Rectal smooth muscle tissue (tissue), 1 donor: ENCODE measurements around the gene SLC38A5.
"Not testable (repeated sequence)": the region's sequence is repeated elsewhere in the genome, so short reads cannot be mapped to it uniquely, and the experiment has no call there.

Experiments
- H3K27ac ChIP-seq: one replicate; pipeline ENCODE4 v1.7.0; 2013; ENCODE audit warnings: low read depth, low read length, inconsistent platforms
- H3K27me3 ChIP-seq: one replicate; pipeline ENCODE4 v1.7.0; 2013; ENCODE audit warnings: low read length; ENCODE audit not compliant: control insufficient read depth, insufficient read depth
- H3K36me3 ChIP-seq: one replicate; pipeline ENCODE4 v1.7.0; 2013; ENCODE audit warnings: low read length; ENCODE audit not compliant: control insufficient read depth, insufficient read depth
- H3K4me1 ChIP-seq: one replicate; pipeline ENCODE4 v1.7.0; 2013; ENCODE audit warnings: low read length; ENCODE audit not compliant: control insufficient read depth, insufficient read depth
- H3K4me3 ChIP-seq: one replicate; pipeline ENCODE4 v1.7.0; 2013; ENCODE audit warnings: low read length
- H3K9ac ChIP-seq: one replicate; pipeline ENCODE4 v1.7.0; 2013; ENCODE audit warnings: low read length

SLC38A5 gene

GRCh38 chrX:48460606-48461005 is 9.5 kb downstream of the SLC38A5 start:
- Histone ChIP-seq H3K36me3 (no peaks in the 10 kb centered on the region), H3K4me1 (no peaks in the 10 kb centered on the region), H3K27me3 (no peaks in the 10 kb centered on the region), H3K27ac (no peak overlapping the region), H3K4me3 (no peak overlapping the region), H3K9ac (no peak overlapping the region)

GRCh38 chrX:48460031-48460430 is 10.0 kb downstream of the SLC38A5 start:
- no peaks in the 10 kb centered on the region for H3K4me1 ChIP-seq
- H3K27me3 ChIP-seq = no peaks in the 10 kb centered on the region
- H3K36me3 ChIP-seq = no peaks in the 10 kb centered on the region
- no peak overlapping the region for H3K4me3 ChIP-seq
- H3K27ac ChIP-seq = no peak overlapping the region
- H3K9ac ChIP-seq = no peak overlapping the region

- H3K27me3 ChIP-seq = no peaks in the 10 kb centered on the region
- H3K27ac ChIP-seq = no peak overlapping the region
- H3K4me3 ChIP-seq = no peak overlapping the region
- no peak overlapping the region for H3K9ac ChIP-seq
- H3K4me1 ChIP-seq = no peaks in the 10 kb centered on the region
- no peaks in the 10 kb centered on the region for H3K36me3 ChIP-seq
These were observed 10.6 kb downstream of the SLC38A5 start for GRCh38 chrX:48459483-48459882.

- Histone ChIP-seq H3K9ac (no peak overlapping the region), H3K27ac (no peak overlapping the region), H3K27me3 (no peaks in the 10 kb centered on the region), H3K4me1 (no peaks in the 10 kb centered on the region), H3K4me3 (no peak overlapping the region), H3K36me3 (no peaks in the 10 kb centered on the region)
These were observed 11.3 kb downstream of the SLC38A5 start for GRCh38 chrX:48458711-48459110.

- no peak overlapping the region for H3K27ac ChIP-seq
- no peaks in the 10 kb centered on the region for H3K27me3 ChIP-seq
- H3K4me1 ChIP-seq = no peaks in the 10 kb centered on the region
- H3K9ac ChIP-seq = no peak overlapping the region
- no peak overlapping the region for H3K4me3 ChIP-seq
- no peaks in the 10 kb centered on the region for H3K36me3 ChIP-seq
These were observed 13.3 kb downstream of the SLC38A5 start for GRCh38 chrX:48456628-48457331.

- Histone ChIP-seq H3K27me3 (no peaks in the 10 kb centered on the region), H3K27ac (no peak overlapping the region), H3K4me3 (no peak overlapping the region), H3K36me3 (no peaks in the 10 kb centered on the region), H3K4me1 (no peaks in the 10 kb centered on the region), H3K9ac (no peak overlapping the region)
These were observed 18.4 kb downstream of the SLC38A5 start for GRCh38 chrX:48451708-48452107.

- Histone ChIP-seq H3K4me3 (no peak overlapping the region), H3K36me3 (no peaks in the 10 kb centered on the region), H3K27ac (no peak overlapping the region), H3K27me3 (no peaks in the 10 kb centered on the region), H3K9ac (no peak overlapping the region), H3K4me1 (no peaks in the 10 kb centered on the region)
These were observed 20.0 kb downstream of the SLC38A5 start for GRCh38 chrX:48450076-48450475.

GRCh38 chrX:48447201-48447600 is 22.9 kb downstream of the SLC38A5 start:
- not testable (repeated sequence) for H3K4me3 ChIP-seq, H3K4me1 ChIP-seq, H3K36me3 ChIP-seq, H3K9ac ChIP-seq, H3K27me3 ChIP-seq, H3K27ac ChIP-seq

- H3K27ac ChIP-seq, H3K4me3 ChIP-seq, H3K4me1 ChIP-seq, H3K36me3 ChIP-seq, H3K27me3 ChIP-seq, H3K9ac ChIP-seq: not testable (repeated sequence)
These were observed 36.3 kb downstream of the SLC38A5 start for GRCh38 chrX:48433713-48434112.

- not testable (repeated sequence) for H3K9ac ChIP-seq, H3K36me3 ChIP-seq, H3K4me3 ChIP-seq, H3K27ac ChIP-seq, H3K4me1 ChIP-seq, H3K27me3 ChIP-seq
These were observed 39.9 kb downstream of the SLC38A5 start for GRCh38 chrX:48430166-48430565.

GRCh38 chrX:48429606-48430005 is 40.5 kb downstream of the SLC38A5 start:
- not testable (repeated sequence) for H3K4me1 ChIP-seq, H3K27me3 ChIP-seq, H3K4me3 ChIP-seq, H3K27ac ChIP-seq, H3K36me3 ChIP-seq, H3K9ac ChIP-seq

GRCh38 chrX:48427027-48427716 is 42.9 kb downstream of the SLC38A5 start:
- H3K36me3 ChIP-seq, H3K4me3 ChIP-seq, H3K9ac ChIP-seq, H3K27ac ChIP-seq, H3K27me3 ChIP-seq, H3K4me1 ChIP-seq: not testable (repeated sequence)

GRCh38 chrX:48411860-48412259 is 58.2 kb downstream of the SLC38A5 start, which contains the start of gene SSX4B:
SSX4B (minus strand) TSS chrX:48411960; CDS start chrX:48411372, 588 bp downstream.
- H3K4me3 ChIP-seq, H3K27ac ChIP-seq, H3K36me3 ChIP-seq: not testable (repeated sequence)

More at GRCh38 chrX:48411860-48412259, 58.2 kb downstream of the SLC38A5 start, which contains the start of gene SSX4B:
- not testable (repeated sequence) for H3K9ac ChIP-seq, H3K4me1 ChIP-seq, H3K27me3 ChIP-seq
